NCI-H146 (cell line): ENCODE data around the gene KLHL36.
A peak's percentile ranks its signal among the peaks of the same experiment; 100 is the strongest.
"Not testable (repeated sequence)": the region's sequence is repeated elsewhere in the genome, so short reads cannot be mapped to it uniquely, and the experiment has no call there.

Source experiments
- DNase-seq: peaks from one replicate; lab custom pipeline; 2025; lab: John Stamatoyannopoulos, UW

Gene KLHL36

GRCh38 chr16:84672276-84673202 is 24.2 kb downstream of the KLHL36 start:
- peak; percentile 51 for DNase-seq

- no peak for DNase-seq
These were observed 24.9 kb downstream of the KLHL36 start for GRCh38 chr16:84673203-84673535.

- DNase-seq, result no peak
These were observed 25.2 kb downstream of the KLHL36 start for GRCh38 chr16:84673561-84673960.

DNA sequence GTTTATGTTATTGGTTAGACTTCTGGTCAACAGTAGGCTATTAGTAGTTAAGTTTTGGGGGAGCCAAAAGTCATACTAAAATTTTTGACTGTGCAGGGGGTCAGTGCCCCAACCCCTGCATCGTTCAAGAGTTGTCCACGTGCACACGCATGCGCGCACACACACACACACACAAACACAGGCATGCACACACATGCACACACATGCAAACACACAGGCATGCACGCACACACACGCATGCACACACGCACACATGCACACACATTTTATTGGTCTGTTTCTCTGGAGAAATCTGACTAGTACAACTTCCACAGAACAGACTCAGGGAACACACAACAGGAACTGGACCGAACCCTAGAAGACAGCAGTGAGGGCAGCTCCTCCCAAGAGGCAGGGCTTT is 27.1 kb downstream of the KLHL36 start:
- DNase-seq, result no peak

- no peak for DNase-seq
These were observed 27.6 kb downstream of the KLHL36 start for GRCh38 chr16:84675884-84676283.

DNA sequence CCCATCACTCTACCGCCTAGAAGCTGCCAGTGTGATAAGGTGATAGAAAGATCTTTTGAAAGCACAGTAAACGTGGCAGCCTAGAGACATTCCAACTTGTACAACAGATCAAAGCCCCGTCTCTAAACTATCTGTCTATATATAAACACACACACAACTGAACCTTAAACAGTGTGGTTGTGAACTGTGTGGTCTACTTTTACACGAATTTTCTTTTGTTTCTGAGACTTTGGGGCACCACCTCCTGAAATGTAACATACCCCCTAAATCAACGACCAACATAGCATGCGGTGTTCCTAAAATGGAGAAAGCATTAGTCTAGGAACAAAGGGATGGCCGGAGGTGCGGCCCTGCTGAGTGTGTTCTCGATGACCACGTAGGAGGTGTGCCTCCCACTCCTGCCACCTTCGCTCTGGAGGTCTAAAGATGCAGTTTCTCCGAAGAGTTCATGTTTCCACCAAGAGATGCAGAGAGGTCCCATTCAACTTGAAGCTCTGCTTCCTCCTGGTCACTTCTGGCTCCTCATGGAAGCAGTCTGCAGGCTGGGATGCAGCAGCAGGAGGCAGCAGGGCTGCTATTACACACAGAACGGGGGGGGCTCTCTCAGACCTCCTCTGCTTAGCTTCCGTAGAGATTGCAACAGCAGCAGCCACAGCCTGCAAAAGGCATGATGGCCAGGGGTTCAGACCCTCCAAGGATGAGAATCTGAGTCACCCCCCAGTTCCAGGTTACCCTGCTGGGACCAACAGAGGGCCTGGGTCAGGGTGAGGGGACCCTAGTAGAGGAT is 28.9 kb downstream of the KLHL36 start:
- no peak for DNase-seq

- no peak for DNase-seq
These were observed 29.5 kb downstream of the KLHL36 start for GRCh38 chr16:84677849-84678248.

GRCh38 chr16:84678541-84678940 is 30.2 kb downstream of the KLHL36 start:
- DNase-seq, result no peak

DNA sequence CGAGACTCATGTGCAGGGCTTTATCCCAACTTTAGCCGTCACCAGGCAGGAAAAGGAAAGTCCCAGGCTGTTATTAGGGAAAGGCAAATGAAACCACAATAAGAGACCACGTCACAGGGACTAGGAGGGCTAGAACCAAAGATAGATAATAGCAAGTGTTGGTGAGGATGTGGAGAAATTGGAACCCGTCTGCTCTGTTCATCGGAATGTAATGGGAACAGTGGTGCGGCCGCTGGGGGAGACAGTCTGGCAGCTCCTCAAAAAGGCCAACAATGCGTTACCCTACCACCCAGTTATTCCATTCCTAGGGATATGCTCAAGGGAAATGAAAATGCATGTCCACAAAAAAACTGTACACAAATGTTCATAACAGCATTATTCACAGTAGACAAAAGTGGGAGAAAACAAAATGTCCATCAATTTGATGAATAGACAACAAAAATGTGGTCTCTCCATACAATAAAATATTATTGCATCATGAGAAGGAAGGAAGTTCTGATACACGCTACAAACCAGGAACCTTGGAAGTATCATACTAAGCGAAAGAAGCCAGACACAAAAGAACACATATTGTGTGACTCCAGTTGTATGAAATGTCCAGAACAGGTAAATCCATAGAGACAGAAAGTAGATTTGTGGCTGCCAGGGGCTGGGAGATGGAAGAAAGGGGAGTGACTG is 32.0 kb downstream of the KLHL36 start:
- no peak for DNase-seq

- no peak for DNase-seq
These were observed 32.7 kb downstream of the KLHL36 start for GRCh38 chr16:84680843-84681629.

DNA sequence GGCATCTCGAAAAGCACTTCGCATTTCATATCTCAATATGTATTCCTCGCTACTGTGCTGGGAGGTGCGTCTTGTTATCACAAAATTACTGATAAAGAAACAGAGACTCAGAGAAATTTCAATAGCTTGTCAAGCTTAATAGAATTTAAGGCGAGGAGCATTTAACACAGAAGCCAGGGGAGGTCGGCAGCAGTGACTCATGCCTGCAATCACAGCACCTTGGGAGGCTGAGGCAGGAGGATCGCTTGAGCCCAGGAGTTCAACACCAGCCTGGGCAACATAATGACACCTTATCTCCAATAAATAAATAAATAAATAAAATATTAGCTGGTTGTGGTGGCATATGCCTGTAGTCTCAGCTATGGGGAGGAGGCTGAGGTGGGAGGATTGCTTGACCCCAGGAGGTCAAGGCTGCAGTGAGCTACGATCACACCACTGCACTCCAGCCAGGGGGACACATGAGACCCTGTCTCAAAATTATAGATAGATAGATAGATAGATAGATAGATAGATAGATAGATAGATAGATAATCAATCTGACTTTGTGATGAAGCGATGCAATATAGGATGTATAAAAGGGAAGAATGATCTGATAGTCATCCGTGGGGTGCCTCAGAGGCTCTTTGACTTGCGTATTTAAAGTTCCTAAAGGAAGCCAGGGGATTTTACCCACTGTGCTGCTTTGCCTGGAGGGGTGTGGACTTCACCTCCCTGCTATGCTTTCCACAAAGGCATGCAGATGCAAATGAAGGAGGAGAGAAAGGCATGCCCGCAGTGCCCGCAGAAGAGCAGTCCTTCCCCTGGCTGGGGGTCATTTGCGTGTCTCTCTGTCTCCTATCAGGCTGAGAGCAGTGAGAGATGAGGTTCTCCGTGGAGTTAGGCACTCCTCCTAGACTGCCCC is 35.6 kb downstream of the KLHL36 start:
- DNase-seq, result no peak

GRCh38 chr16:84684592-84684965 is 36.3 kb downstream of the KLHL36 start:
- no peak for DNase-seq

DNA sequence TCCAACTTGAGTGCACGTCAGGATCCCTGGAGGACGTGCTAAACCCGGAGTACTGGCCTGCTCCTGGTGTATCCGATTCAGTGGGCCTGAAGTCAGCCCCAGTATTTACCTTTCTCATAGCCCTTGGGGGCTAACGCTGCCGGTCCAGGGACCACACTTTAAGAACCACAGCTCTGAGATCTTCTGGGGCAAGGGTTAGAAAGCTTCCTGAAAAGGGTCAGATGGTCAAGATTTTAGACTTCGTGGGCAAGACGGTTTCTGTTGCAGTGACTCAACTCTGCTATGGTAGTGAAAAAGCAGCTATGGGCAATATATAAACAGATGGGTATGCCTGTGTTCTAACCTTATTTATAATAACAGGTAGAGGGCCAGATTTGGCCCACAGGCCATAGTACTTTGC is 36.9 kb downstream of the KLHL36 start:
- DNase-seq, result no peak

DNA sequence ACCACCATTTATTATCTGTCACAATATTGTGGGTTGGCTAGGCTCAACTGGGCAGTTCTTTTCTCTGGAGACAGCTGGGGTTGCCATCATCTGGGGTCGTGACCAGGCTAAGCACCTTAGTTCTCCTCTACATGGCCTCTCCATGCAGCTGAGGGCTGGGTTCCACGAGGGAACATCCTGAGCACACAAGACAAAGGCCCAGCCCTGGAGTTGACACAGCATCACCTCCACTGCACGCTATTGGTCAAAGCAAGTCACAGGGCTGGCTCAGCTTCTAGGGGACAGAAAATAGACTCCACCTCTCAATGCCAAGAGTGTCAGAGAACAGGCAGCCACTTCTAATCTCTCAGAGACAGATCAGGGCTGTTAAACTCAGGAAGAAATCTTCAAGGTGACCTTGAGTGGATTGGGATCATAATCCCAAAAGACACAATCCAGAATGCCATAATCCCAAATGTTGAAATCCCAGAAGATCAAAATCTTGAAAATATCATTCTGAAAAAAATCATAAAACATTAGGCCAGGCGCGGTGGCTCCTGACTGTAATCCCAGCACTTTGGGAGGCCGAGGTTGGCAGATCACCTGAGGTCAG is 38.5 kb downstream of the KLHL36 start:
- no peak for DNase-seq

- no peak for DNase-seq
These were observed 39.4 kb downstream of the KLHL36 start for GRCh38 chr16:84687715-84688114.

DNA sequence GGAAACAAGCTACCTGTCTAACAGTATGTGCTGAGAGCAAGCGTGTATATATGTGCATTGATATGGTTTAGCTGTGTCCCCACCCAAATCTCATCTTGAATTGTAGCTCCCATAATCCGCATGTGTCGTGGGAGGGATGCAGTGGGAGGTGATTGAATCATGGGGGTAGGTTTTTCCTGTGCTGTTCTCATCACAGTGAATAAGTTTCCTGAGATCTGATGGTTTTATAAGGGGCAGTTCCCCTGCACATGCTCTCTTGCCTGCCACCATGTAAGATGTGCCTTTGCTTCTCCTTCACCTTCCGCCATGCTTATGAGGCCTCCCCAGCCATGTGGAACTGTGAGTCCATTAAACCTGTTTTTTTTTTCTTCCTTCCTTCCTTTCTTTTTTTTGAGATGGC is 39.9 kb downstream of the KLHL36 start:
- DNase-seq, result not testable (repeated sequence)

DNA sequence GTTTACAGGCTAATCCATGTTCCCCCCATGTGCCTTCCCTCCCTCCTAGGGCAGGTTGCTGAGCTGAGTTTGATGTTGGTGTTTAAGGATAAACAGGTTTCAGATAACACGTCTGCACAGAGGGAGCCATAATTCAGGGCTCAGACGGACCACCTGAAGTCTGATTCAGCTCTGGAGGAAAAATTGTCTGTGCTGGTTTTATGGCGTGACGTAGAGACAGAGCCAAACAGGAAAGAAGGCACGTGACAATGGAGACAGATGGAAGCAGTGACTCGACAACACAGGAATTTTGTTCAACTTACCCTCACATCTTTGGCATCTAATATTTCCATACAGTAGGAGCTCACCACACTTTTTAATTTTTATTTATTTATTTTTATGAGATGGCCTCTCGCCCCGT is 40.8 kb downstream of the KLHL36 start:
- no peak for DNase-seq

DNA sequence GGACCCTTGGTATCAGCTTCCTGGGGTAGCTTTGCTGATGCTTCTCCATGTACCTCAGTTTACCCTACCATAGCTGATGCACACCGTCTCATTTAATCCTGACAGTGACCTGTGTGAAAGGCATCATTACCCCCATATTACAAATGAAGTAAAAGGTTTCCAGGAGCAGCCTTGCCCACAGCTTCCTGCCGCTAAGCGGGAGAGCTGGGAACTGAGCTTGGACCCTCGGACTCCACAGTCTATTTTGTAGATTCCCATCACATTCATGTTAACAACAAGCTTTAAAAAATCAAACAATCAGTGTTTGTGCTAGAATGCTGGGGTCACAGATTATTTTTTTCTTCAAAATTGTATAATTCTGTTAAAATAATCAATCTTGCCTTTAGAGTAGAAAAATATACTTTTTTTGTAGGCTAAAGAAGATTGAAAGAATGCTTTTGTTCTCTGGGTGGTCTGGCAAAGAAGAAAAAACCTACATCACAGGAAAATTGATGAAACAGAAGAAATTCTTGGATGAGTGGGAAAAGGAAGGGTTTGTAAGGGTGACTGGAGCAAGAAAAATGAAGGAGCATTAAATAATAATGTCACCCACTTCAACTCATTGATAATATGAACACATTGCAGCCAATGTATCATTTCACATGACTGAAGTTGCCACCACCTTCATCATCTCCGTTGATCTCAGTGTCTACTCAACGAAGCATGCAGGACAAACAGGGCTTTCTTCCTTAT is 41.9 kb downstream of the KLHL36 start:
- no peak for DNase-seq

GRCh38 chr16:84692451-84693214 is 44.3 kb downstream of the KLHL36 start:
- no peak for DNase-seq
